Esophagus (tissue), 2 donors: Measurements from ENCODE around the gene YAF2. TPM values are rescaled to one million over a fixed set of nuclear protein-coding genes. Genes with fewer than 3 reads are reported as not detected.
"Not testable (repeated sequence)": the region's sequence is repeated elsewhere in the genome, so short reads cannot be mapped to it uniquely, and the experiment has no call there.

Experiments
- H3K27ac ChIP-seq, 2 donors: one replicate each; pipeline ENCODE4 v1.5.1; 2013; ENCODE audit warnings: low read depth in 2 of 2, mild to moderate bottlenecking in 2 of 2, inconsistent platforms in 1 of 2, low read length in 1 of 2, moderate library complexity in 1 of 2
- H3K27me3 ChIP-seq, 2 donors: one replicate each; pipeline ENCODE4 v1.6.1; 2013; ENCODE audit warnings: low read length in 2 of 2, control low read depth in 1 of 2, mild to moderate bottlenecking in 1 of 2; ENCODE audit not compliant: insufficient read depth in 2 of 2, control insufficient read depth in 1 of 2
- H3K36me3 ChIP-seq, 2 donors: one replicate each; pipeline ENCODE4 v1.6.1; 2013; ENCODE audit warnings: low read length in 1 of 2; ENCODE audit not compliant: control insufficient read depth in 2 of 2, insufficient read depth in 2 of 2
- H3K4me1 ChIP-seq, 2 donors: one replicate each; pipeline ENCODE4 v1.6.1; 2013; ENCODE audit warnings: low read length in 1 of 2; ENCODE audit not compliant: control insufficient read depth in 2 of 2, insufficient read depth in 2 of 2
- H3K4me3 ChIP-seq, 2 donors: one replicate each; pipeline ENCODE4 v1.5.1; 2013; ENCODE audit warnings: low read length in 2 of 2, mild to moderate bottlenecking in 2 of 2, low read depth in 1 of 2, moderate library complexity in 1 of 2
- H3K9me3 ChIP-seq, 2 donors: one replicate each; pipeline ENCODE4 v1.6.1; 2013; ENCODE audit warnings: mild to moderate bottlenecking in 2 of 2, low read depth in 1 of 2, low read length in 1 of 2, moderate library complexity in 1 of 2; ENCODE audit not compliant: control insufficient read depth in 2 of 2, insufficient read depth in 1 of 2
- WGBS, 2 donors: extraction: QIAGEN DNeasy Blood & Tissue Kit; methylation state at CpG; one replicate each; pipeline ENCODE4 v1.1.7; 2013; 5-methylcytosine and 5-hydroxymethylcytosine counted together
- polyA plus RNA-seq, 2 donors: library from polyadenylated mRNA; stranded (reverse); fragments of 200-250 nt; gene quantifications; one replicate each; pipeline ENCODE4 v1.2.3, GENCODE V29; 2013
- donor health status: healthy with polysubstance abuse.
- donor health status: Bipolar disorder and iron deficiency.

The YAF2 gene
- polyA plus RNA-seq, 2 donors = 5.3 to 7.4 TPM

- Histone ChIP-seq H3K27me3 (no peaks in the 10 kb centered on the region), H3K36me3 (no peaks in the 10 kb centered on the region), H3K27ac (peak overlapping the region in 1 of 2 donors; percentile 33), H3K9me3 (no peaks in the 10 kb centered on the region), H3K4me1 (peaks cover 0 to 2% of the 10 kb centered on the region in 2 donors), H3K4me3 (no peak overlapping the region)
- WGBS, 2 donors = 4 to 12% methylated on average over 1 of the region's 1 CpG
These were observed 2.6 kb downstream of the YAF2 start for GRCh38 chr12:42235426-42235825.

- WGBS, 2 donors = 72% methylated on average over 2 of the region's 2 CpGs
- Histone ChIP-seq H3K4me1 (peaks cover 0 to 2% of the 10 kb centered on the region in 2 donors), H3K36me3 (no peaks in the 10 kb centered on the region), H3K27ac (no peak overlapping the region), H3K27me3 (no peaks in the 10 kb centered on the region), H3K4me3 (no peak overlapping the region), H3K9me3 (no peaks in the 10 kb centered on the region)
These were observed 3.1 kb downstream of the YAF2 start for GRCh38 chr12:42234970-42235369.

- H3K36me3 ChIP-seq, H3K4me3 ChIP-seq, H3K4me1 ChIP-seq, H3K9me3 ChIP-seq, H3K27me3 ChIP-seq, H3K27ac ChIP-seq: not testable (repeated sequence)
- 92 to 100% methylated on average over 12 to 30 of the region's 30 CpGs for WGBS, 2 donors
These were observed 10.5 kb downstream of the YAF2 start for GRCh38 chr12:42227525-42227924.

GRCh38 chr12:42224501-42224900, 13.5 kb downstream of the YAF2 start:
- H3K27ac ChIP-seq, H3K4me1 ChIP-seq, H3K9me3 ChIP-seq, H3K36me3 ChIP-seq, H3K27me3 ChIP-seq, H3K4me3 ChIP-seq: not testable (repeated sequence)
- 97 to 98% methylated on average over 5 of the region's 5 CpGs for WGBS, 2 donors

GRCh38 chr12:42222724-42223123, 15.3 kb downstream of the YAF2 start:
- WGBS, 2 donors = 98 to 100% methylated on average over 1 of the region's 1 CpG
- Histone ChIP-seq H3K4me1 (no peaks in the 10 kb centered on the region), H3K9me3 (no peaks in the 10 kb centered on the region), H3K27ac (no peak overlapping the region), H3K4me3 (no peak overlapping the region), H3K27me3 (no peaks in the 10 kb centered on the region), H3K36me3 (no peaks in the 10 kb centered on the region)

- H3K9me3 ChIP-seq = no peaks in the 10 kb centered on the region
- H3K27ac ChIP-seq = no peak overlapping the region
These were observed 16.3 kb downstream of the YAF2 start for GRCh38 chr12:42221726-42222125.

GRCh38 chr12:42217656-42218055, 20.4 kb downstream of the YAF2 start:
- Histone ChIP-seq H3K27me3 (no peaks in the 10 kb centered on the region), H3K4me3 (no peak overlapping the region), H3K9me3 (no peaks in the 10 kb centered on the region), H3K36me3 (peaks cover 0 to 2% of the 10 kb centered on the region in 2 donors), H3K27ac (no peak overlapping the region), H3K4me1 (no peaks in the 10 kb centered on the region)

More at GRCh38 chr12:42221726-42222125, 16.3 kb downstream of the YAF2 start:
- 91% methylated on average over 2 of the region's 2 CpGs for WGBS, 2 donors
- Histone ChIP-seq H3K4me3 (no peak overlapping the region), H3K36me3 (no peaks in the 10 kb centered on the region), H3K4me1 (no peaks in the 10 kb centered on the region), H3K27me3 (no peaks in the 10 kb centered on the region)

- Histone ChIP-seq H3K27ac (no peak overlapping the region), H3K4me3 (no peak overlapping the region)
- 94 to 98% methylated on average over 1 of the region's 1 CpG for WGBS, 2 donors
These were observed 21.3 kb downstream of the YAF2 start for GRCh38 chr12:42216737-42217136.

GRCh38 chr12:42215759-42216158, 22.3 kb downstream of the YAF2 start:
- H3K4me1 ChIP-seq, H3K9me3 ChIP-seq, H3K27ac ChIP-seq, H3K27me3 ChIP-seq, H3K36me3 ChIP-seq, H3K4me3 ChIP-seq: not testable (repeated sequence)
- 95 to 99% methylated on average over 4 of the region's 4 CpGs for WGBS, 2 donors

More at GRCh38 chr12:42216737-42217136, 21.3 kb downstream of the YAF2 start:
- Histone ChIP-seq H3K4me1 (no peaks in the 10 kb centered on the region), H3K27me3 (no peaks in the 10 kb centered on the region), H3K36me3 (peaks cover 0 to 2% of the 10 kb centered on the region in 2 donors), H3K9me3 (no peaks in the 10 kb centered on the region)

GRCh38 chr12:42213954-42214426, 24.1 kb downstream of the YAF2 start:
- peaks cover 0 to 5% of the 10 kb centered on the region in 2 donors for H3K36me3 ChIP-seq
- 38 to 48% methylated on average over 2 of the region's 2 CpGs for WGBS, 2 donors
- no peaks in the 10 kb centered on the region for H3K27me3 ChIP-seq
- no peak overlapping the region for H3K4me3 ChIP-seq
- H3K27ac ChIP-seq = no peak overlapping the region
- no peaks in the 10 kb centered on the region for H3K9me3 ChIP-seq
- H3K4me1 ChIP-seq = no peaks in the 10 kb centered on the region
